Panc1 (cell line): ENCODE measurements around the gene SMC2. TPM values are rescaled to one million over a fixed set of nuclear protein-coding genes. Genes with fewer than 3 reads are reported as not detected.

Experiments
- ATAC-seq: fragments of 200-7000 bp; cut with Tn5 transposase; 2 replicates; pipeline ENCODE4 v1.9.1; 2020; ENCODE audit warnings: mild to moderate bottlenecking, moderate library complexity
- BruUV-seq: library from RNA; stranded (reverse); fragments of 400-500 nt; replicated peaks from 2 replicates; lab custom pipeline; 2021; lab: Mats Ljungman, UMichigan
- CTCF ChIA-PET: fragments of 300-600 bp; sonication (Branson Sonifier 250); formaldehyde crosslinking; loops from one replicate; lab custom pipeline; 2022; ENCODE audit warnings: antibody characterized with exemption; lab: Charles Lee
- POLR2A ChIA-PET: fragments of 300-600 bp; sonication (Branson Sonifier 250); formaldehyde crosslinking; loops from one replicate; lab custom pipeline; 2022; ENCODE audit warnings: antibody characterized with exemption; lab: Charles Lee
- DNase-seq: peaks from one replicate; pipeline ENCODE4 v3.0.0-alpha.2; 2010; ENCODE audit warnings: low read depth, low spot score
- H3K27ac ChIP-seq: 2 replicates; pipeline ENCODE4 v1.5.1; 2011; ENCODE audit warnings: mild to moderate bottlenecking, low read length, inconsistent platforms
- H3K27me3 ChIP-seq: fragments of 200-500 bp; sonication (Bioruptor generic); 2 replicates; pipeline ENCODE4 v1.6.0; 2014; ENCODE audit warnings: low read length, inconsistent platforms; ENCODE audit not compliant: control insufficient read depth, insufficient read depth
- H3K36me3 ChIP-seq: fragments of 200-500 bp; sonication (Bioruptor generic); 2 replicates; pipeline ENCODE4 v1.5.1; 2014; ENCODE audit warnings: inconsistent platforms, mild to moderate bottlenecking, low read length, moderate library complexity; ENCODE audit not compliant: control insufficient read depth, insufficient read depth
- H3K4me1 ChIP-seq: 2 replicates; pipeline ENCODE4 v1.5.1; 2011; ENCODE audit warnings: inconsistent platforms, mild to moderate bottlenecking, low read length, moderate library complexity; ENCODE audit not compliant: control insufficient read depth, insufficient read depth
- H3K4me3 ChIP-seq, 2 experiments: 2 replicates each; pipeline ENCODE4 v1.5.1; 2011 to 2012; ENCODE audit warnings: low read depth in 2 of 2, low read length in 2 of 2, mild to moderate bottlenecking in 2 of 2, inconsistent platforms in 1 of 2, moderate library complexity in 1 of 2
- H3K9me3 ChIP-seq: fragments of 200-500 bp; sonication (Bioruptor generic); 2 replicates; pipeline ENCODE4 v1.5.1; 2014; ENCODE audit warnings: low read depth, mild to moderate bottlenecking, inconsistent platforms, low read length, moderate library complexity; ENCODE audit not compliant: control insufficient read depth, insufficient read depth
- POLR2AphosphoS5 ChIP-seq: IDR thresholded peaks from 2 replicates; pipeline ENCODE4 v1.6.1; 2012; ENCODE audit warnings: mild to moderate bottlenecking, low read depth, low read length, moderate library complexity
- SIN3A ChIP-seq: IDR thresholded peaks from 2 replicates; pipeline ENCODE4 v1.6.1; 2012; ENCODE audit warnings: low read depth, mild to moderate bottlenecking, low read length, moderate library complexity, borderline replicate concordance; ENCODE audit not compliant: insufficient read depth
- TCF7L2 ChIP-seq: IDR thresholded peaks from 2 replicates; pipeline ENCODE4 v1.6.1; 2011; ENCODE audit warnings: mild to moderate bottlenecking, low read depth, low read length, inconsistent platforms
- in situ Hi-C: cut with HindIII; loops from 2 replicates; pipeline ENCODE4 v1.10.0; 2016; ENCODE audit warnings: low sequenced_read_pairs, low pct_unique_long_range_greater_than_20kb
- intact Hi-C: fragments of 100-400 bp; cut with micrococcal nuclease; formaldehyde crosslinking; loops from one replicate; pipeline ENCODE4 v1.10.0; 2022; ENCODE audit not compliant: unreplicated experiment
- total RNA-seq: library from RNA; stranded (reverse); gene quantifications from one replicate; pipeline ENCODE4 v1.2.1, GENCODE V29; 2021; ENCODE audit not compliant: unreplicated experiment
- TF ChIP-seq, protein P1 (sequence below), 2 experiments: IDR thresholded peaks; 2 replicates each; pipeline ENCODE4 v1.6.1; 2011 to 2012; ENCODE audit warnings: low read depth in 2 of 2, control low read depth in 1 of 2, low read length in 1 of 2, mild to moderate bottlenecking in 1 of 2, moderate library complexity in 1 of 2; ENCODE audit not compliant: insufficient read depth in 1 of 2
- TF ChIP-seq, protein P2 (sequence below): fragments of 450-650 bp; IDR thresholded peaks from 2 replicates; pipeline ENCODE4 v1.5.1; 2017; ENCODE audit warnings: mild to moderate bottlenecking

The SMC2 gene
- total RNA-seq, 1 experiment from 2014 or later: 25.3 TPM

DNA sequence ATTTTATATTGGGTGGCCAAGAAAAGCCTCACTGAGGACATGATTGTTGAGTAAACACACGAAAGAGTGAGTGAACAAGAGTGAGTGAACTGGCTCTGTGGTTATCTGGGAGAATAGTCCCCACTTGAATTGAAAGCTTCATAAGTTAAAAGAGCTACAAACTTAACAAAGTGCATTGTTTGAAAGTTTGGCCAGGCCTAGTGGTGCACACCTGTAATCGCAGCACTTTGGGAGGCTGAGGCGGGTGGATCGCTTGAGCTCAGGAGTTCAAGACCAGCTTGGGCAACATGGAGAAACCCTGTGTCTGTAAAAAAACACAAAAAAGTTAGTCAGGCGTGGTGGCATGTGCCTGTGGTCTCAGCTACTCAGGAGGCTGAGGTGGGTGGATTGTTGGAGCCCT is 26.9 kb downstream of the SMC2 start:
- Histone ChIP-seq H3K27me3 (no peaks in the 10 kb centered on the region), H3K9me3 (no peaks in the 10 kb centered on the region), H3K27ac (no peak overlapping the region), H3K36me3 (peaks cover under 1% of the 10 kb centered on the region; the same call in 1 of the 2 replicates), H3K4me1 (no peaks in the 10 kb centered on the region), H3K4me3 (no peak overlapping the region)
- BruUV-seq: no TSS peak
- intact Hi-C loops (no loop called here), in situ Hi-C loops (no loop called here)
- ChIA-PET POLR2A (no interaction called here), CTCF (no interaction called here)
- TF ChIP-seq SIN3A (no peak), POLR2AphosphoS5 (no peak)
- TF ChIP-seq, protein P1, sequence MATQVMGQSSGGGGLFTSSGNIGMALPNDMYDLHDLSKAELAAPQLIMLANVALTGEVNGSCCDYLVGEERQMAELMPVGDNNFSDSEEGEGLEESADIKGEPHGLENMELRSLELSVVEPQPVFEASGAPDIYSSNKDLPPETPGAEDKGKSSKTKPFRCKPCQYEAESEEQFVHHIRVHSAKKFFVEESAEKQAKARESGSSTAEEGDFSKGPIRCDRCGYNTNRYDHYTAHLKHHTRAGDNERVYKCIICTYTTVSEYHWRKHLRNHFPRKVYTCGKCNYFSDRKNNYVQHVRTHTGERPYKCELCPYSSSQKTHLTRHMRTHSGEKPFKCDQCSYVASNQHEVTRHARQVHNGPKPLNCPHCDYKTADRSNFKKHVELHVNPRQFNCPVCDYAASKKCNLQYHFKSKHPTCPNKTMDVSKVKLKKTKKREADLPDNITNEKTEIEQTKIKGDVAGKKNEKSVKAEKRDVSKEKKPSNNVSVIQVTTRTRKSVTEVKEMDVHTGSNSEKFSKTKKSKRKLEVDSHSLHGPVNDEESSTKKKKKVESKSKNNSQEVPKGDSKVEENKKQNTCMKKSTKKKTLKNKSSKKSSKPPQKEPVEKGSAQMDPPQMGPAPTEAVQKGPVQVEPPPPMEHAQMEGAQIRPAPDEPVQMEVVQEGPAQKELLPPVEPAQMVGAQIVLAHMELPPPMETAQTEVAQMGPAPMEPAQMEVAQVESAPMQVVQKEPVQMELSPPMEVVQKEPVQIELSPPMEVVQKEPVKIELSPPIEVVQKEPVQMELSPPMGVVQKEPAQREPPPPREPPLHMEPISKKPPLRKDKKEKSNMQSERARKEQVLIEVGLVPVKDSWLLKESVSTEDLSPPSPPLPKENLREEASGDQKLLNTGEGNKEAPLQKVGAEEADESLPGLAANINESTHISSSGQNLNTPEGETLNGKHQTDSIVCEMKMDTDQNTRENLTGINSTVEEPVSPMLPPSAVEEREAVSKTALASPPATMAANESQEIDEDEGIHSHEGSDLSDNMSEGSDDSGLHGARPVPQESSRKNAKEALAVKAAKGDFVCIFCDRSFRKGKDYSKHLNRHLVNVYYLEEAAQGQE (IDR thresholded peaks at IDR 0.05; ENCODE audit: insufficient read depth in 1 of 2, low read depth in 2 of 2, low read length in 1 of 2): no peak
- TF ChIP-seq, protein P2, sequence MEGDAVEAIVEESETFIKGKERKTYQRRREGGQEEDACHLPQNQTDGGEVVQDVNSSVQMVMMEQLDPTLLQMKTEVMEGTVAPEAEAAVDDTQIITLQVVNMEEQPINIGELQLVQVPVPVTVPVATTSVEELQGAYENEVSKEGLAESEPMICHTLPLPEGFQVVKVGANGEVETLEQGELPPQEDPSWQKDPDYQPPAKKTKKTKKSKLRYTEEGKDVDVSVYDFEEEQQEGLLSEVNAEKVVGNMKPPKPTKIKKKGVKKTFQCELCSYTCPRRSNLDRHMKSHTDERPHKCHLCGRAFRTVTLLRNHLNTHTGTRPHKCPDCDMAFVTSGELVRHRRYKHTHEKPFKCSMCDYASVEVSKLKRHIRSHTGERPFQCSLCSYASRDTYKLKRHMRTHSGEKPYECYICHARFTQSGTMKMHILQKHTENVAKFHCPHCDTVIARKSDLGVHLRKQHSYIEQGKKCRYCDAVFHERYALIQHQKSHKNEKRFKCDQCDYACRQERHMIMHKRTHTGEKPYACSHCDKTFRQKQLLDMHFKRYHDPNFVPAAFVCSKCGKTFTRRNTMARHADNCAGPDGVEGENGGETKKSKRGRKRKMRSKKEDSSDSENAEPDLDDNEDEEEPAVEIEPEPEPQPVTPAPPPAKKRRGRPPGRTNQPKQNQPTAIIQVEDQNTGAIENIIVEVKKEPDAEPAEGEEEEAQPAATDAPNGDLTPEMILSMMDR: no peak
- DNase-seq: no peak
- no peak for ATAC-seq

DNA sequence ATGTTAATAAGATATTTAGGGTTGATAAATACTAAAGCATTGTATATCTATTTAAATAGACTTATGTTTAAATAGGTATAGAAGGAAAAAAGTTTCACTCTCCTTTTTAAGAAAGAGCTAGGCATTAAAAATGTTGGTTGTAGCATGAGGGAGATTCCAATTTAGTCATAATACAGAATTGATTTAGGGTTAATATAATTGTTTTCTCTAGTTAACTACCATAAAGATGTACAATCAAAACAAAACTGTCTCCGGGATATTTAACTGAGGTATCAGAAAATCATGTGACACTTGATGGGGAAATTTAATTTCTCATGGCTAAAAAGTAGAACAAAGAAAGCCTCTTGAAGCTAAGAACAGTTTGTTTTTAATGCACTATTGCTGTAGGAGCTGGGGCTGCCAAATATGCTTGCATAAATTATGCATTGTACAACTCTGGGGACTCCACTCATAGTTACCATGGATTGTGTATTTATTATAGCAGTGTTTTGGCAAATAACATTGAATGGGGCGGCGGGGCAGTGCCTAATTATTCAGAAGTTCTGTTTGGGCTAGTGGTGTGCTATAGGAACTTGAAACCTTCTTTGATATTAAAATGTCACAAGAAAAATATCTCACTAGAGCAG is 44.2 kb downstream of the SMC2 start:
- no peaks in the 10 kb centered on the region for H3K9me3 ChIP-seq
- in situ Hi-C loops: no loop called here
- H3K36me3 ChIP-seq: no peaks in the 10 kb centered on the region; the same call in 1 of the 2 replicates
- POLR2A ChIA-PET: no interaction called here
- H3K4me1 ChIP-seq: no peaks in the 10 kb centered on the region
- no peak overlapping the region for H3K4me3 ChIP-seq
- TF ChIP-seq, protein P1 (IDR thresholded peaks at IDR 0.05; ENCODE audit: insufficient read depth in 1 of 2, low read depth in 2 of 2, low read length in 1 of 2): no peak
- no peak for TF ChIP-seq TCF7L2
- TF ChIP-seq, protein P2: no peak
- no peak for TF ChIP-seq SIN3A
- no peak for TF ChIP-seq POLR2AphosphoS5
- DNase-seq: no peak
- CTCF ChIA-PET: no interaction called here
- H3K27me3 ChIP-seq: no peaks in the 10 kb centered on the region
- no peak overlapping the region for H3K27ac ChIP-seq
- no TSS peak for BruUV-seq
- no peak for ATAC-seq
- intact Hi-C loops: no loop called here
